Heart left ventricle (tissue), 16 donors: ENCODE data around the gene DLG1. TPM values are rescaled to one million over a fixed set of nuclear protein-coding genes. Genes with fewer than 3 reads are reported as not detected.
A peak's percentile ranks its signal among the peaks of the same experiment; 100 is the strongest.

ENCODE experiments used
- ATAC-seq, 4 donors: fragments of 200-7000 bp; cut with Tn5 transposase; one replicate each; pipeline ENCODE4 v1.9.1; 2020 to 2022; ENCODE audit warnings: moderate library complexity in 4 of 4, mild to moderate bottlenecking in 3 of 4, moderate number of reproducible peaks in 1 of 4
- DNase-seq, 5 donors: peaks; one replicate each; pipeline ENCODE4 v3.0.0-alpha.2; 2020
- H3K27ac ChIP-seq, 12 donors: fragments of 200-600 bp; sonication (generic) in 4 of 12; one replicate each; pipeline versions ENCODE4 v1.5.0 to v1.8.0; 2016 to 2022; ENCODE audit warnings: mild to moderate bottlenecking in 2 of 12
- H3K27me3 ChIP-seq, 9 donors: fragments of 200-600 bp; sonication (generic) in 2 of 9; one replicate each; pipeline versions ENCODE4 v1.5.1 to v1.8.0; 2016 to 2022; ENCODE audit warnings: mild to moderate bottlenecking in 3 of 9
- H3K36me3 ChIP-seq, 9 donors: fragments of 200-600 bp; sonication (generic) in 2 of 9; one replicate each; pipeline versions ENCODE4 v1.5.0 to v1.8.0; 2018 to 2022; ENCODE audit warnings: mild to moderate bottlenecking in 2 of 9
- H3K4me1 ChIP-seq, 12 donors: fragments of 200-600 bp; sonication (generic) in 4 of 12; one replicate each; pipeline versions ENCODE4 v1.5.0 to v1.8.0; 2016 to 2022; ENCODE audit warnings: mild to moderate bottlenecking in 3 of 12
- H3K4me3 ChIP-seq, 12 donors: fragments of 200-600 bp; sonication (generic) in 4 of 12; one replicate each; pipeline versions ENCODE4 v1.5.0 to v1.8.0; 2017 to 2022; ENCODE audit warnings: mild to moderate bottlenecking in 9 of 12, moderate library complexity in 4 of 12
- H3K9me3 ChIP-seq, 12 donors: fragments of 200-600 bp; sonication (generic) in 4 of 12; one replicate each; pipeline versions ENCODE4 v1.5.0 to v1.8.0; 2016 to 2022; ENCODE audit warnings: mild to moderate bottlenecking in 1 of 12
- POLR2A ChIP-seq, 2 donors: fragments of 450-650 bp; IDR thresholded peaks; one replicate each; pipeline ENCODE4 v1.6.1; 2017; ENCODE audit warnings: antibody characterized with exemption in 2 of 2, mild to moderate bottlenecking in 2 of 2, moderate library complexity in 2 of 2
- WGBS, 4 donors: extraction: QIAGEN DNeasy Blood & Tissue Kit in 2 of 4; methylation state at CpG; one replicate each; pipeline versions ENCODE4 v1.1.5 to v1.1.7; 2013 to 2018; 5-methylcytosine and 5-hydroxymethylcytosine counted together
- intact Hi-C, 10 donors: fragments of 100-400 bp; cut with DNase I; formaldehyde crosslinking; loops; one replicate each; pipeline versions ENCODE4 v1.11.1 to v1.14.2; 2022
- polyA plus RNA-seq, 2 donors: library from polyadenylated mRNA; stranded (reverse); fragments of 200-250 nt; gene quantifications; one replicate each; pipeline ENCODE4 v1.2.3, GENCODE V29; 2013
- total RNA-seq, 9 donors: library from RNA; depleted of rRNA in 2 of 9; stranded (reverse); fragments of >200 nt in 2 of 9; fragmentation: NEBNext Ultra II Directional in 3 of 9; extraction: Animal tissue kit (Norgen Biotek cat#: 25700) in 3 of 9; gene quantifications; one replicate each; pipeline versions ENCODE4 v1.1.0 to v1.2.4, GENCODE V29; 2016 to 2023
- TF ChIP-seq, protein P1 (sequence below), 12 donors: fragments of 200-600 bp; sonication (generic) in 4 of 12; IDR thresholded peaks; one replicate each; pipeline versions ENCODE4 v1.5.0 to v1.8.0; 2018 to 2022; ENCODE audit warnings: antibody characterized with exemption in 12 of 12, mild to moderate bottlenecking in 5 of 12
- donor health status: ischemic (EF 13 %, LVEDD 7.1; RV severe dilation, severe dysfunction).
- donor health status: healthy with polysubstance abuse.
- donor health status: DM: no; HTN: yes; CAD: no.
- donor health status: DM: no; HTN: no; CAD: no.
- donor health status: ischemic (EF 25% LVEDD 6.9; RV normal size, moderate dysfunction).
- donor health status: ischemic (EF 25% LVEDD 5.7; RV mildly dilated, moderate dysfunction).
- donor health status: healthy.
- donor health status: DM: yes; HTN: yes; CAD: no.
- donor health status: ischemic (EF 35%, LVEDD 5.7; RV mildly dilated, moderate dysfunction).
- donor health status: nonischemic (EF 11% LVEDD 7.7; RV severe dilation, severe dysfunction).
- donor health status: DM: yes; HTN: yes; CAD: no.
- donor health status: PGD.
- donor health status: ischemic (EF 29% LVEDD 5.4; RV normal size, mild dysfunction).
- donor health status: nonischemic (EF 23%, LVEDD 6.1; RV moderate dilation, normal function).

Gene DLG1
- total and polyA plus RNA-seq, 11 donors = 17.4 to 151 (median 63.6) TPM

DNA sequence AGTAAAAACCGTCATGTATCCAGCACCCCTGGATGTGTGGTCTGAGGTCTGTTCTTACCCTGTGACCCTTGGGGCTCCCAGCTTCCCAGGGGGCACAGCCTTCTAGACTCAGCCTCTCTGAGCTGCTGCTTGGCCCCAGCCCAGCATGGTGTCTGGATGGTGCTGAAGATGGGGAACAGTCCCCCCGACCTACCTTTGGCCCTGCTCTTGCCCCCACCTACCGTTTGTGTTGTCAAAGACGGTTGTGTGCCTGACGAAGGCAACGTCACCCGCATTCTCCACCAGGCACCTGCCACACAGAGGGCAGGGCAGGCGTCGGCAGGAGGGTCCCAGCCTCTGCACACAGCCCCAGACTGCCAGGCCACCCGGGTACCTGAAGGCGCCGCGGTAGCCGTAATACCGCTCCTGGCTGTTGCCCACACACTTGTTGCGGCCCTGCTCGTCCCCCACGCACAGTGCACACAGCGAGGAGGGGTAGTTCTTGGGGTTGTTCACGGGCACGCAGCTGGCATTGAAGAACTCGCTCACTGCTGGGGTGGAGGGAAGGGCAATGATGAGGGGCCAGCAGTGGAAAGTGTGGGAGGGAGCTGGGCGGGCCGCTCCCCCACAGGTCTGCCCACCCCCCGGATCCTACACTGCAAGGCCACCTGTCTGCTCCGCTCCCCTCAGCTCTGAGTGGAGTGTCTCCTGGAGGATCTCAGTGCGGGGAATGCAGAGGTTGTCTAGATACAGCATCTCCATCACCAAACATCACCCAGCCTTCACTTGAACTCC lies 289.8 kb downstream of the DLG1 start:
- H3K9me3 ChIP-seq = no peaks in the 10 kb centered on the region
- TF ChIP-seq POLR2A (IDR thresholded peaks at IDR 0.05) = no peak
- TF ChIP-seq, protein P1, sequence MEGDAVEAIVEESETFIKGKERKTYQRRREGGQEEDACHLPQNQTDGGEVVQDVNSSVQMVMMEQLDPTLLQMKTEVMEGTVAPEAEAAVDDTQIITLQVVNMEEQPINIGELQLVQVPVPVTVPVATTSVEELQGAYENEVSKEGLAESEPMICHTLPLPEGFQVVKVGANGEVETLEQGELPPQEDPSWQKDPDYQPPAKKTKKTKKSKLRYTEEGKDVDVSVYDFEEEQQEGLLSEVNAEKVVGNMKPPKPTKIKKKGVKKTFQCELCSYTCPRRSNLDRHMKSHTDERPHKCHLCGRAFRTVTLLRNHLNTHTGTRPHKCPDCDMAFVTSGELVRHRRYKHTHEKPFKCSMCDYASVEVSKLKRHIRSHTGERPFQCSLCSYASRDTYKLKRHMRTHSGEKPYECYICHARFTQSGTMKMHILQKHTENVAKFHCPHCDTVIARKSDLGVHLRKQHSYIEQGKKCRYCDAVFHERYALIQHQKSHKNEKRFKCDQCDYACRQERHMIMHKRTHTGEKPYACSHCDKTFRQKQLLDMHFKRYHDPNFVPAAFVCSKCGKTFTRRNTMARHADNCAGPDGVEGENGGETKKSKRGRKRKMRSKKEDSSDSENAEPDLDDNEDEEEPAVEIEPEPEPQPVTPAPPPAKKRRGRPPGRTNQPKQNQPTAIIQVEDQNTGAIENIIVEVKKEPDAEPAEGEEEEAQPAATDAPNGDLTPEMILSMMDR (IDR thresholded peaks at IDR 0.05) = no peak
- DNase-seq (peak in 2 of 5 donors; percentile 27 to 62), ATAC-seq (no peak)
- H3K27ac ChIP-seq = no peak overlapping the region
- no peaks in the 10 kb centered on the region for H3K36me3 ChIP-seq
- peaks cover 2 to 10% (median 5%) of the 10 kb centered on the region in 12 donors for H3K4me1 ChIP-seq
- no peaks in the 10 kb centered on the region for H3K27me3 ChIP-seq
- no peak overlapping the region for H3K4me3 ChIP-seq
- intact Hi-C loops = loop anchor here in 5 of 10 donors (10.0 kb wide), 3 partner anchors 176 to 506 kb away; no protein-coding TSS in a partner anchor
- 90 to 93% (median 92%) methylated on average over 24 to 27 of the region's 27 CpGs for WGBS, 4 donors

DNA sequence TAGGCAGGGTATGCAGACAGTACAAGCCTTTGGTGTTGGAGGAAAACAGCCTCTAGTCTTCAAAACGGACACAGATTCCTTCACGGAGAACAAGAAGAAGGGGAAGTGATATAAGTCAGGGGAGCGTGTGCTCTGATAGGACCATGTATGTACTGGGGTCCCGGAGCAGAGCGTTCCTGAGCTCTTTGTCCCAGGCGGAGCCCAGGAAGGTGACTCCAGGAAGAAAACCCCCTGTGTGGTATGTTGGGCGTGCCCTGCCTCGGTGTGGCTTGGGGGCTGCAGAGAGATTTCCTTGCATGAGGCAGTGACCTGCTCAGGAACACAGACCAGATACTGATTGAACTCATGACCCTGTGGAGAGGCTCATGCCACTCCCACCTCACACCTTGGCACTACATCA lies 290.5 kb downstream of the DLG1 start:
- ATAC-seq = no peak
- Histone ChIP-seq H3K27me3 (no peaks in the 10 kb centered on the region), H3K4me1 (peaks cover 4 to 13% (median 7%) of the 10 kb centered on the region in 12 donors), H3K36me3 (no peaks in the 10 kb centered on the region), H3K4me3 (no peak overlapping the region), H3K9me3 (no peaks in the 10 kb centered on the region), H3K27ac (no peak overlapping the region)
- TF ChIP-seq, protein P1 (IDR thresholded peaks at IDR 0.05) = no peak
- no peak for TF ChIP-seq POLR2A (IDR thresholded peaks at IDR 0.05)
- 74 to 85% (median 78%) methylated on average over 8 of the region's 8 CpGs for WGBS, 4 donors
- intact Hi-C loops = loop anchor here in 5 of 10 donors (10.0 kb wide), 3 partner anchors 177 to 507 kb away; no protein-coding TSS in a partner anchor
- DNase-seq = no peak

DNA sequence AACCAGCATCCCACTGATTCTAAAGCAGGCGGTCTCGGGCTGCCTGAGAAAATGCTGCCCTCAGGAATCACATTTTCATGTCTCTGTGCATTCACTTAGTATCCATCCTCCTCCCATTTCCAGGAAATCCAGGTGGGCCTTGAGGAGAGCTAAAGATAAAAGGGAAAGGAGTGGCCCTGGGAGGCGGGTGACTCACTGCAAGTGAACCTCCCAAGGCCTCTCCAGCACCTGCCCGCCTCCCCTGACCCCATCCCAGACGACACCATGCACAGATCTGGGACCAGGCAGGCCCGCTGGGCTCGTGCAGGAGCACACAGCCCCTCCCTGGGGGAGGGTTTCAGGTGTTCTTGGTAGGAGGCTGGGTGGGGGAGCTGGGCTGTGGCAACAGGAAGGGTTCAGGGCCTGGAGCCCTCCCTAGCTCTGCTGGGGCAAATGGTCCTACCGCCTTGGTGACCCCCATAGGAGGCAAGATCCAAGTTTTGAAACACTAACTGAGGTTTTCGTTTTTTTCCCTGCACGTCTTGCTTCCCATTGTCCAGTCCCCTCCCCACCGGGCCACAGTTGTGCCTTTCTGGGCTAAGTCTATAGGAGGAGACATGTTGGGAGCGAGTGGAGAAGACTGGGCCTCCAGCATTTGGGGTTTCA lies 291.0 kb downstream of the DLG1 start:
- Histone ChIP-seq H3K36me3 (no peaks in the 10 kb centered on the region), H3K4me3 (no peak overlapping the region), H3K4me1 (peaks cover 4 to 16% (median 8%) of the 10 kb centered on the region in 12 donors), H3K27ac (no peak overlapping the region), H3K9me3 (no peaks in the 10 kb centered on the region), H3K27me3 (no peaks in the 10 kb centered on the region)
- DNase-seq (peak in 1 of 5 donors; percentile 5), ATAC-seq (no peak)
- 87 to 94% (median 88%) methylated on average over 8 to 12 of the region's 12 CpGs for WGBS, 4 donors
- intact Hi-C loops = loop anchor here in 5 of 10 donors (10.0 kb wide), 3 partner anchors 177 to 507 kb away; no protein-coding TSS in a partner anchor
- TF ChIP-seq, protein P1 (IDR thresholded peaks at IDR 0.05) = no peak
- no peak for TF ChIP-seq POLR2A (IDR thresholded peaks at IDR 0.05)

DNA sequence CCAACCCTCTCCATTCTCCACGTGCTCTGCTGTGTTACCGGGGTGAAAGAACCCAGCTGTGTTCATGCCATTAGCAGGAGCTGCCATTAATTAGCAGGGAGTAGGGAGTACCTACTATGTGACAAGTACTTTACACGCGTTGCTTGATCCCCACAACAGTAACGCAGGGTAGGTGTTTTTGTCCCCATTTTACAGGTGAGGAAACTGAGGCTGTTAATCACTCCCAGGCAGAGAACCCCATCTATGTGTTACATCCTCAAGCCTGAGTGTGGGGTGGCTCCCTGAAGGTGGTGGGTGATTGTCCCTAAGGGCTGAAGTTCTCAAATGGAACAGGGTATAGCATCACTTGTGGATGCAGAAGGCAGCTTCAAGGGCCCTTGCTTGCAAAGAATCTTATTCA lies 291.6 kb downstream of the DLG1 start:
- peaks cover 4 to 21% (median 9%) of the 10 kb centered on the region in 12 donors for H3K4me1 ChIP-seq
- H3K27me3 ChIP-seq = no peaks in the 10 kb centered on the region
- no peaks in the 10 kb centered on the region for H3K36me3 ChIP-seq
- H3K4me3 ChIP-seq = no peak overlapping the region
- DNase-seq (no peak), ATAC-seq (no peak)
- intact Hi-C loops = loop anchor here in 5 of 10 donors (10.0 kb wide), 3 partner anchors 178 to 508 kb away; no protein-coding TSS in a partner anchor
- 94 to 96% (median 94%) methylated on average over 5 of the region's 5 CpGs; no CpG with 5 or more reads in 1 of the 4 donors for WGBS, 4 donors
- no peak overlapping the region for H3K27ac ChIP-seq
- TF ChIP-seq, protein P1 (IDR thresholded peaks at IDR 0.05) = no peak
- TF ChIP-seq POLR2A (IDR thresholded peaks at IDR 0.05) = no peak
- H3K9me3 ChIP-seq = no peaks in the 10 kb centered on the region
